ENCODE measurements around the gene IL17REL. TPM values are rescaled to one million over a fixed set of nuclear protein-coding genes. Genes with fewer than 3 reads are reported as not detected.

The IL17REL gene
- total RNA-seq, 4 donors from 2014 or later, result not detected

DNA sequence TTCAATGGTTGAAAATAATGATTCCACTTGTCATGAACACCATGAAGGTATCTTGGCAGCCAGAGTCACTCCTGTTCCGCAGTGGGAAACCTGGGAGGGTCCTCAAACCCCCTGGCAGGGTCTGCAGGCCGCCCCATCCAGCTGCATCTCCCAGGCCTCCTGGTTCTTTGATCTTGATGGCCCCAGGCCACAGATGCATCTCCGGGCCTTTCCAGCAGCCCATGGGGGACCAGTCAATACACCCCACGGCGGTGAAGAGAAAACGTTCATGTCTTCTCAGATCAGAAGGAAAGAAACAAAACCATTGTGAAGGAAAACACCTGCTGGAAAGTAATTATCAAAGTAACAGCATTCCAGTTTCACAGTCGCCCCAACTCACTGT, 47.3 kb upstream of the IL17REL start:
- DNase-seq, result no peak
- 89 to 92% methylated on average over 7 of the region's 7 CpGs for WGBS, 2 donors
- intact Hi-C loops (cut with DNase I), result no loop called here
- Histone ChIP-seq H3K36me3 (no peaks in the 10 kb centered on the region), H3K4me1 (peaks cover 12 to 16% of the 10 kb centered on the region in 2 donors), H3K4me3 (replicated peaks in 1 of 3) (peak overlapping the region in 1 of 3 donors; percentile 23), H3K27me3 (no peaks in the 10 kb centered on the region), H3K9me3 (no peaks in the 10 kb centered on the region), H3K27ac (no peak overlapping the region)
- no peak for TF ChIP-seq POLR2A (IDR thresholded peaks at IDR 0.05)
- TF ChIP-seq, protein P1, sequence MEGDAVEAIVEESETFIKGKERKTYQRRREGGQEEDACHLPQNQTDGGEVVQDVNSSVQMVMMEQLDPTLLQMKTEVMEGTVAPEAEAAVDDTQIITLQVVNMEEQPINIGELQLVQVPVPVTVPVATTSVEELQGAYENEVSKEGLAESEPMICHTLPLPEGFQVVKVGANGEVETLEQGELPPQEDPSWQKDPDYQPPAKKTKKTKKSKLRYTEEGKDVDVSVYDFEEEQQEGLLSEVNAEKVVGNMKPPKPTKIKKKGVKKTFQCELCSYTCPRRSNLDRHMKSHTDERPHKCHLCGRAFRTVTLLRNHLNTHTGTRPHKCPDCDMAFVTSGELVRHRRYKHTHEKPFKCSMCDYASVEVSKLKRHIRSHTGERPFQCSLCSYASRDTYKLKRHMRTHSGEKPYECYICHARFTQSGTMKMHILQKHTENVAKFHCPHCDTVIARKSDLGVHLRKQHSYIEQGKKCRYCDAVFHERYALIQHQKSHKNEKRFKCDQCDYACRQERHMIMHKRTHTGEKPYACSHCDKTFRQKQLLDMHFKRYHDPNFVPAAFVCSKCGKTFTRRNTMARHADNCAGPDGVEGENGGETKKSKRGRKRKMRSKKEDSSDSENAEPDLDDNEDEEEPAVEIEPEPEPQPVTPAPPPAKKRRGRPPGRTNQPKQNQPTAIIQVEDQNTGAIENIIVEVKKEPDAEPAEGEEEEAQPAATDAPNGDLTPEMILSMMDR (IDR thresholded peaks at IDR 0.05), result no peak

GRCh38 chr22:50058906-50059880, 46.6 kb upstream of the IL17REL start:
- peaks cover 12 to 16% of the 10 kb centered on the region in 2 donors for H3K4me1 ChIP-seq
- no peaks in the 10 kb centered on the region for H3K27me3 ChIP-seq
- no peak for TF ChIP-seq POLR2A (IDR thresholded peaks at IDR 0.05)
- TF ChIP-seq, protein P1 (IDR thresholded peaks at IDR 0.05), result peak in 1 of 6 experiments; percentile 12
- no peaks in the 10 kb centered on the region for H3K36me3 ChIP-seq
- H3K4me3 ChIP-seq (replicated peaks in 1 of 3), result peak overlapping the region in 1 of 3 donors; percentile 23
- WGBS, 2 donors, result 19 to 21% methylated on average over 23 to 28 of the region's 31 CpGs
- peak; percentile 24 to 25 for DNase-seq
- H3K9me3 ChIP-seq, result no peaks in the 10 kb centered on the region
- no peak overlapping the region for H3K27ac ChIP-seq
- intact Hi-C loops (cut with DNase I), result no loop called here

- WGBS, 2 donors, result 28 to 47% methylated on average over 19 to 33 of the region's 102 CpGs
- H3K4me1 ChIP-seq, result peaks cover 12 to 16% of the 10 kb centered on the region in 2 donors
- intact Hi-C loops (cut with DNase I), result no loop called here
- TF ChIP-seq POLR2A (IDR thresholded peaks at IDR 0.05), result no peak
- TF ChIP-seq, protein P1 (IDR thresholded peaks at IDR 0.05), result no peak
- peak within 1 kb of the TSS in 1 of 3 donors; percentile 23 for H3K4me3 ChIP-seq (replicated peaks in 1 of 3)
- no peak for DNase-seq
- H3K27me3 ChIP-seq, result no peaks in the 10 kb centered on the region
- H3K9me3 ChIP-seq, result no peaks in the 10 kb centered on the region
- no peak within 1 kb of the TSS for H3K27ac ChIP-seq
- H3K36me3 ChIP-seq, result no peaks in the 10 kb centered on the region
Measured at GRCh38 chr22:50058061-50058905, 45.7 kb upstream of the IL17REL start, which contains the start of gene TTLL8. TSS of gene TTLL8 (minus strand) at chr22:50058298.

DNA sequence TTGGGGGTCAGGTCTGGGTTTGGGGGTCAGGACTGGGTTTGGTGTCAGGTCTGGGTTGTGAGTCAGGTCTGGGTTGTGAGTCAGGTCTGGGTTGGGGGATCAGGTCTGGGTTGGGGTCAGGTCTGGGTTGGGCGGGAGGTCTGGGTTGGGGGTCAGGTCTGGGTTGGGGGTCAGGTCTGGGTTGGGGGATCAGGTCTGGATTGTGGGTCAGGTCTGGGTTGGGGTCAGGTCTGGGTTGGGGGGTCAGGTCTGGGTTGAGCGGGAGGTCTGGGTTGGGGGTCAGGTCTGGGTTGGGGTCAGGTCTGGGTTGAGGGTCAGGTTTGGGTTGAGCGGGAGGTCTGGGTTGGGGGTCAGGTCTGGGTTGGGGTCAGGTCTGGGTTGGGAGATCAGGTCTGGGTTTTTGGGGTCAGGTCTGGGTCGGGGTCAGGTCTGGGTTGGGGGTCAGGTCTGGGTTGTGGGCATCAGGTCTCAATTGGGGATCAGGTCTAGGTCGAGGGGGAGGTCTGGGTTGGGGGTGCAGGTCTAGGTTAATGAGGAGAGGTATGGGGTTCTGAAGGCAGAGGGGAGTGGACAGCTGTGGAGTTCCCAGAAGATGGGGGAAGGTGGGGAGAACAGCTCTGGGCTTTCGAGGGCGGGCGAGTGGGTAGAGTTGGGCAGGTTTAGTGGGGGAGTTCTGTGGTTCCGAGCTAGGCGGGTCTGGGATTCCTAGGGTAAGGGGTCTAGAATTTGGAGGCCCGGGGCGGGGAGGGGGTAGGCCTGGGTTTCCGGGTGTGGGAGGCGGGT, 44.9 kb upstream of the IL17REL start:
- intact Hi-C loops (cut with DNase I), result no loop called here
- no peak overlapping the region for H3K27ac ChIP-seq
- 88 to 92% methylated on average over 13 of the region's 14 CpGs for WGBS, 2 donors
- TF ChIP-seq, protein P1 (IDR thresholded peaks at IDR 0.05), result no peak
- TF ChIP-seq POLR2A (IDR thresholded peaks at IDR 0.05), result no peak
- no peak overlapping the region for H3K4me3 ChIP-seq (replicated peaks in 1 of 3)
- peaks cover 12 to 16% of the 10 kb centered on the region in 2 donors for H3K4me1 ChIP-seq
- no peaks in the 10 kb centered on the region for H3K36me3 ChIP-seq
- H3K27me3 ChIP-seq, result no peaks in the 10 kb centered on the region
- no peaks in the 10 kb centered on the region for H3K9me3 ChIP-seq
- DNase-seq, result no peak
